ENCODE data around the gene KRT8.
A peak's percentile ranks its signal among the peaks of the same experiment; 100 is the strongest.
"Not testable (repeated sequence)": the region's sequence is repeated elsewhere in the genome, so short reads cannot be mapped to it uniquely, and the experiment has no call there.

The KRT8 gene

GRCh38 chr12:52901715-52902541, 2.9 kb downstream of the KRT8 start:
- DNase-seq: no peak

- no peak for DNase-seq
Observed at GRCh38 chr12:52900896-52901714, 3.8 kb downstream of the KRT8 start.

- no peak for DNase-seq
Observed at GRCh38 chr12:52900166-52900895, 4.5 kb downstream of the KRT8 start.

GRCh38 chr12:52899338-52900035, 5.4 kb downstream of the KRT8 start:
- DNase-seq: no peak

- DNase-seq: no peak
Observed at GRCh38 chr12:52896190-52897100, 8.4 kb downstream of the KRT8 start.

GRCh38 chr12:52895726-52896189, 9.1 kb downstream of the KRT8 start:
- no peak for DNase-seq

GRCh38 chr12:52892974-52893373, 11.9 kb downstream of the KRT8 start:
- DNase-seq: no peak

- no peak for DNase-seq
Observed at GRCh38 chr12:52892207-52892852, 12.5 kb downstream of the KRT8 start.

- DNase-seq: no peak
Observed at GRCh38 chr12:52891044-52891443, 13.8 kb downstream of the KRT8 start.

- no peak for DNase-seq
Observed at GRCh38 chr12:52890417-52890816, 14.5 kb downstream of the KRT8 start.

- DNase-seq: peak; percentile 79
Observed at GRCh38 chr12:52884526-52885293, 20.2 kb downstream of the KRT8 start.

- DNase-seq: not testable (repeated sequence)
Observed at GRCh38 chr12:52880499-52880898, 24.4 kb downstream of the KRT8 start.

GRCh38 chr12:52879394-52880351, 25.2 kb downstream of the KRT8 start:
- peak; percentile 45 for DNase-seq

GRCh38 chr12:52878507-52879393, 26.1 kb downstream of the KRT8 start:
- no peak for DNase-seq

- DNase-seq: no peak
Observed at GRCh38 chr12:52877242-52877641, 27.6 kb downstream of the KRT8 start.

- no peak for DNase-seq
Observed at GRCh38 chr12:52876372-52876771, 28.5 kb downstream of the KRT8 start.

GRCh38 chr12:52874573-52875435, 30.1 kb downstream of the KRT8 start:
- no peak for DNase-seq
